ENCODE measurements around the gene NUBP2.

Gene NUBP2

GRCh38 chr16:1759511-1759910 lies 23.2 kb upstream of the NUBP2 start:
- no peak for DNase-seq

DNA sequence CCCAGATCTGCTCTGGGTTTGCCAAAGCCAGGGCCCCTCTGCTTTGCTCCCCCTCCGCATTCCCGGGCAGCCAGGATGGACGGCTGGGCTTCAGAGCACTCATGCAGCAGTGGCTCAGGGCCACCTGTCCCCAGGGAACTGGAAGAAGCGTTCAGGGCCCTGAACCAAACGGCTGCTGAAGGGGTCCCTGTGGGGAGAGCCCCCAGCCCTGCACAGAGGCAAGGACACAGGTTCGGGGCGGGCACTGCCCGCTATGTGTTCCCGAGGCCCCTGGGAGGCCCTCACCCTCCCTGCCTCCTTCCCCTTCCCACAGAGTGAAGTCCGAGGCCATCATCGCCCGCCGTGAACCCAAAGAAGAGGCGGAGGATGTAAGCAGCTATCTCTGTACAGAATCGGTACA lies 21.8 kb upstream of the NUBP2 start:
- no peak for DNase-seq

DNA sequence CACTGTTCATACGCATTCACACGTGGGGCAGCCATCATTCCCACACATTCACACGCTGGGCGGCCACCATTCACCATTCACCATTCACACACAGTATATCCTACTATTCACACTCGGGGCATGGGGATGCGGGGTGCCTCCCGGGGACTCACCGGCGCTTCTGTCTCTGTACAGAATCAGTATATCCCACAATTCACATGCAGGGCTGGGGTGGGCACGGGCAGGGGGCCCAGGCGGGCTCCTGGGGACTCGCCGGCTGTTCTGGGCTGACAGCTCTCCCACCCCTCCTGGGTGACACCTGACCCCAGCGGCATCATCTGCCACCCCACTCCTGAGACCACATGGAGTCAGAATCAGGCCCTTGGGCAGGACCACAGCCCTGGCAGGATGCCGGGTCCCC lies 21.0 kb upstream of the NUBP2 start:
- DNase-seq: no peak

DNA sequence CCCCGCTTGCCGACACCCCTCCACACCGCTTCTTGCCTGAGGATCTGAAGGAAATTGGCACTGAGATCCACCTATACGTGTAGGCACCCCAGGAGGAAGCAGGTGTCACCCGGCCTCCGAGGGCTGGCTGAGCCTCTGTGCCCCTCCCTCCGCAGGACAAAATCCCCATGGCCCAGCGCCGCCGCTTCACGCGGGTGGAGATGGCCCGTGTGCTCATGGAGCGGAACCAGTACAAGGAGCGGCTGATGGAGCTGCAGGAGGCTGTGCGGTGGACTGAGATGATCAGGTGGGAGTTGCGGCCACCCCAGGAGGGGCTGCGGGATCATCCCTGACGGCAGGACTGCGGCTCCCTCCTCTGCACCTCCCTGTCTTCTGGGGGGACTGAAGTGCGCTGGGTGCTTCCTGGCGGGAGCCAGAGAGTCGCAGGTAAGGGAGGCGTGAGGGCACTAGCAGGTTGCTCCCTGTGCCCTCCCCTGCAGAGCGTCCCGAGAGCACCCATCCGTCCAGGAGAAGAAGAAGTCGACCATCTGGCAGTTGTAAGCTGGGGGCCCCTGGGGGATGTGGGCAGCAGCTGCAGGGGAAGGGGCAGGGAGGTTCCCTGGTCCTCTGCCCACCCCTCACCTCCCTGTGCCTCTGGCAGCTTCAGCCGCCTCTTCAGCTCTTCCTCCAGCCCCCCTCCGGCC lies 20.4 kb upstream of the NUBP2 start:
- DNase-seq: no peak

DNA sequence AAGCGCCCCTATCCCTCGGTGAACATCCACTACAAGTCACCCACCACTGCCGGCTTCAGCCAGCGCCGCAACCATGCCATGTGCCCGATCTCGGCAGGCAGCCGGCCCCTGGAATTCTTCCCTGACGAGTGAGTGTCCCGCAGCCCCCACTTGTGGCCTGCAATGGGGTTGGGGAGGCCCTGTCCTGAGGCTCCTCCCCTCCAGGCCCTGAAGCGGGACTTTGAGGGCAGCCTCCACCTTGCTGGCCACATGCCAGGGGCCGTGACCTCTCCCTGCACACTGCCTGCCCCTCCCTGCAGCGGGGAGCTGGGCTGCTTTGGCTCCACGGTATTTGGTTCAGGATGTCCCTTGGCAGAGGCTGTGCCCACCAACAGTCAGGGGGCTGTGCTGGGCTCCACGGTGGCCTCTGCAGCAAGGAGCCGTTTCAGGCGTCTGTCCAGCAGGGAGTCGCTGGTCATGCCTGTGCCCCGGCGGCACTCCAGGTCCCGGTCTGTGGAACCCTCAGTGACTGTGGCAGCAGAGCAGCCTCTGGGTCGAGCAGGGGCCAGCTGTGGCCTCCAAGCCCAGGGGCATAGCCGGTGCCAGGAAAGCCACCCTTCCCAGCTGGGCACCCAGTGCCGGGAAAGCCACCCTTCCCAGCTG lies 19.8 kb upstream of the NUBP2 start:
- no peak for DNase-seq

DNA sequence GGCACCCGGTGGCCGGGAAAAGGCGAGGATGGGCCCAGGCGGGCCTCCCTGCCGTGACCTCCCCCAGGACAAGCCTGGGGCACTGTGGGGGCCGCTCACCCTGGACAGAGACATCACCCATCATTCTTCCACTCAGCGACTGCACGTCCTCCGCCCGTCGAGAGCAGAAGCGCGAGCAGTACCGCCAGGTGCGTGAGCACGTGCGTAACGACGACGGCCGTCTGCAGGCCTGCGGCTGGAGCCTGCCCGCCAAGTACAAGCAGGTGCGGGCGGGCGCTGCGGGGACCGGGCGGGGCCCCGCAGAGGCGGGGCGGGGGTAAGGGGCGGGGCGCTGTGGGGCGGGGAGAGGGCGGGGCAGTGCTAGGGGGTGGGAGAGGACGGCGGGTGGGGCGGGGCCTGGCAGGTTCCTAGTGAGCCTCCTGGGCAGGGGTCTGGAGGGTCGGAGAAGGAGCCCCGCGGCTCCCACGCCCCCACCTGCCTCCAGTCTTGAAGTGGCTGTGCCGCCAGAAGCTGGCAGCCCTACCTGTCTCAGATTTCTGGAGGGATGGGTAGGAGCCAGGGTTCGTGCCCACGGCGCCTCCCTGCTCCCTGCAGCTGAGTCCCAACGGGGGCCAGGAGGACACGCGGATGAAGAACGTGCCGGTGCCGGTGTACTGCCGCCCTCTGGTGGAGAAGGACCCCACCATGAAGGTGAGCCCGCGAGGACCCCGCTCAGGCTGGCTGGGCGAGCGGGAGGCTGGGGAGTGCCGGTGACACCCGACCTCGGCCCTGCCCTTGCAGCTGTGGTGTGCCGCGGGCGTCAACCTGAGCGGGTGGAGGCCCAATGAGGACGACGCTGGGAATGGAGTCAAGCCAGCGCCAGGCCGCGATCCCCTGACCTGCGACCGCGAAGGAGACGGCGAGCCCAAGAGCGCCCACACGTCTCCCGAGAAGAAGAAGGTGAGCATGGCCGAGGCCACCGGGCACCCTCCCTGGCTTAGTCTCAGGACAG lies 18.9 kb upstream of the NUBP2 start:
- DNase-seq: no peak

GRCh38 chr16:1764971-1765370 lies 17.8 kb upstream of the NUBP2 start:
- DNase-seq: no peak

DNA sequence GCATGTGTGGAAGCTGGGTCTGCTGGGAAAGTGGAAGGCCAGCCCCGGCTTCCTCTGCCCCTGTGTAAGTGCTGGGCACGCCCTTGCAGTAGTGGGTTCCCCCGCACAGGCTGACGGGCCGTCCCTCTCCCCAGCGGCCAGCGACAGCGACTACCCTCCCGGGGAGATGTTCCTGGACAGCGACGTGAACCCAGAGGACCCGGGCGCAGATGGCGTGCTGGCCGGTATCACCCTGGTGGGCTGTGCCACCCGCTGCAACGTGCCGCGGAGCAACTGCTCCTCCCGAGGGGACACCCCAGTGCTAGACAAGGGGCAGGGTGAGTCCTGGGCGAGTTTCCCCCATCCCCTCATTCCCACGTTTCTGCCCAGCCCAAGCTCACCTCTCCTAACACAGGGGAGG lies 16.9 kb upstream of the NUBP2 start:
- DNase-seq: no peak

- DNase-seq: no peak
These were observed 16.5 kb upstream of the NUBP2 start for GRCh38 chr16:1766231-1766630.

GRCh38 chr16:1766701-1767100 lies 16.1 kb upstream of the NUBP2 start:
- DNase-seq: no peak

- no peak for DNase-seq
These were observed 15.4 kb upstream of the NUBP2 start for GRCh38 chr16:1767116-1767994.

DNA sequence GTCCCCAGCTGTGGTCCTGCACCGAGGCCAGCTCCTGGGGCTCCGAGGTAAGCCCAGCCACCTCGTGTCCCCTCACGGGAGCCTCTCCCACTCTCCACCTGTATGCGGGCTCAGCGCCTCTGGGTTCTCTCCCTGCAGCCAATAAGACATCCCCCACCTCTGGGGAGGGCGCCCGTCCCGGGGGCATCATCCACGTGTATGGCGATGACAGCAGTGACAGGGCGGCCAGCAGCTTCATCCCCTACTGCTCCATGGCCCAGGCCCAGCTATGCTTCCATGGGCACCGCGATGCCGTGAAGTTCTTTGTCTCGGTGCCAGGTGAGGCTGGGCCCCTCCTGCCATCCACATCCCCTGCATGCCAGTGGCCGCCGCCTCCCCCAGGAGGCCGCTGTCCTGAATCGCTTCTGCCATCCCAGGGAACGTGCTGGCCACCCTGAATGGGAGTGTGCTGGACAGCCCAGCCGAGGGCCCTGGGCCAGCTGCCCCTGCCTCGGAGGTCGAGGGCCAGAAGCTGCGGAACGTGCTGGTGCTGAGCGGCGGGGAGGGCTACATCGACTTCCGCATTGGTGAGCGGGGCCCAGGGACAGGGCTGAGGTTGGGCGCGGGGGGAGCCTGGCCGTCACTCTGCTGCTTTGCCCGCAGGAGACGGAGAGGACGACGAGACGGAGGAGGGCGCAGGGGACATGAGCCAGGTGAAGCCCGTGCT lies 14.5 kb upstream of the NUBP2 start:
- no peak for DNase-seq

GRCh38 chr16:1768767-1769401 lies 13.9 kb upstream of the NUBP2 start:
- no peak for DNase-seq

DNA sequence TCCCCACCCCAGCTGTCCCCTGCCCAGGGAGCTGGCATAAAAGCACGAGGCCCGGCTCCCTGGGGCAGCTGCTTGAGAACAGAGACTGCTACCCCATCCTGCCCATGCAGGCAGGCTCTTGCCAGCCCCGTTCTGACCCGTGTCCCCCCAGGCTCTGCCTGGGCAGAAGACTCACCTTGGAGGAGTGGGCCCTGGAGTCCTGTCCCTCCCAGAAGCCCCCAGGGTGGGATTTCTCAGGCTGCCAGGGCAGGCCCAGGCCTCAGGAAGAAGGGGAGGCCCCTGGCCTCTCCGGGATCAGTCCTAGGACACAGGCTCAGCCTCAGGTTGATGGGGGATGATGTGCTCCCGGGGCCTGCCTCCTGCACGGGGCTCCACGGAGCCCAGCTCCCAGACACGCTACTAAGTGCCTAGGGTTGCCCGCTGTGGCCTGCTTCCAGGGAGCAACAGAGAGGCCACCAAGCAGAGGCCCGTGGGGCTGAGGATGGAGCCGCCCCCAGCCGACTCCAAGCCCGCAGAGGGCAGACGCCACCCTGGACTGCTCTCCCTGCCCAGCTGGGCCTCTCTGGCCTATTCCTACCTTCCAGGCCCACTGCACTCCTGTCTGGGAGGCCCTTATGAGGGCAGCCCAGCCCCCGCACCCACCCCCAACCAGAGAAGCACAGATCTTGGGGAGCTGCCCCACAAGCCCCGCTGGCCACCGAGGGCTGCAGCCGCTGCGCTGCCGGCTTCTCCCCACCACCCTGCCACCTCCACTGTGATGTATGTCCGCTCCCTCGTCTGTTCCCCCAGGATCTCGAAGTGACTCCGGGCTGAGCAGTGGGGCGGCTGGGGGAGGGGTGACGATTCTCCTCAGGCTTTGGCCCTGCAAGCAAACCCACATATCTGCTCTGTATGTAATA lies 13.1 kb upstream of the NUBP2 start:
- no peak for DNase-seq

GRCh38 chr16:1770328-1771187 lies 12.2 kb upstream of the NUBP2 start:
- no peak for DNase-seq

GRCh38 chr16:1771188-1771863 lies 11.4 kb upstream of the NUBP2 start, which contains the start of gene NME3:
Gene NME3 (minus strand): TSS chr16:1771543. CDS start chr16:1771534, 9 bp downstream.
- no peak for DNase-seq

- no peak for DNase-seq
These were observed 10.8 kb upstream of the NUBP2 start for GRCh38 chr16:1771864-1772361.

DNA sequence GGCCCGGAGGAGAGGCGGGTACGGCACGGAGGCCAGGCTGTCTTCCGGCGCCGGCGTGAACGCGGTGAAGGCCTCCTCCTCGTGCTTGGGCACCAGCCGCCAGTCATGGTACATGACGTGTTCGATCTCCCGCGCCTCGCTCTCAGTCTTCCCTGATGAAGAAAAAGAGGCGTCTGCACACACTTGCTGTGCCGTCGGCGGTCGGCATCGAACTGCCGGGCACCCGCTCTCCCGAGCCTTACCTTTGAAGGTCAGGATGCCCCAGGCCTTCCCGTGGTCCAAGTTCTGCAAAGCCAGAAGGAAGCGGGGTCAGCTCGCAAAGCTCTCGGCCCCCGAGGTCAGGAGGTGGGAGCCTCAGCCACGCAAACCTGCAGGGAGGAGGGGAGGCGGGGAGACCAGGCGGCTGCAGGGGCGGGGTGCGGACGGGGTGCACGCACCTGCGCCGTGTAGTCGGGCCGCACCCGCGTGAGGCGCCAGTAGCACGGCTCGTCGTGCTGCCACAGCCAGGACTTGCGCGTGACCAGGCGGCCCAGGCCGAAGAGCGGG lies 10.3 kb upstream of the NUBP2 start, which contains the start of gene EME2:
Gene EME2 (plus strand): TSS at position 449 of the 546 bp plus-strand sequence. CDS start 418 bp downstream, outside the sequence.
- DNase-seq: peak; percentile 50
